Endothelial cell of umbilical vein (primary cell): ENCODE measurements around the gene FOXM1. TPM values are rescaled to one million over a fixed set of nuclear protein-coding genes. Genes with fewer than 3 reads are reported as not detected.

Experiments
- BruUV-seq: library from RNA; stranded (reverse); fragments of 400-500 nt; replicated peaks from 2 replicates; lab custom pipeline; 2021; lab: Mats Ljungman, UMichigan
- CTCF ChIA-PET: fragments of 300-600, 350-600 bp; sonication (Branson Sonifier 250); formaldehyde crosslinking; loops from one replicate; lab custom pipeline; 2021; ENCODE audit warnings: antibody characterized with exemption, inconsistent platforms; lab: Charles Lee
- POLR2A ChIA-PET: fragments of 300-600, 350-600 bp; sonication (Branson Sonifier 250); formaldehyde crosslinking; loops from one replicate; lab custom pipeline; 2021; ENCODE audit warnings: antibody characterized with exemption, inconsistent platforms; lab: Charles Lee
- DNase-seq: peaks from one replicate; pipeline ENCODE4 v3.0.0-alpha.2; 2011; ENCODE audit warnings: low read depth, low spot score
- FAIRE-seq: peaks from 2 replicates; lab custom pipeline; 2011; peaks lifted over from hg19 to GRCh38; lab: Jason Lieb, UNC
- H2AFZ ChIP-seq: 2 replicates; pipeline ENCODE4 v1.6.0; 2012; ENCODE audit warnings: low read depth, low read length, control low read depth, inconsistent platforms
- H3K27ac ChIP-seq: 2 replicates; pipeline ENCODE4 v1.5.1; 2011; ENCODE audit warnings: low read depth, mild to moderate bottlenecking, control low read depth, low read length, moderate library complexity; ENCODE audit not compliant: insufficient read depth
- H3K27me3 ChIP-seq, 2 experiments: 2 replicates each; pipeline versions ENCODE4 v1.6.0 to v1.6.1; 2011; ENCODE audit warnings: low read length in 2 of 2, mixed read lengths in 1 of 2; ENCODE audit not compliant: control insufficient read depth in 2 of 2, insufficient read depth in 2 of 2
- H3K36me3 ChIP-seq, 2 experiments: 2 replicates in 1 of 2; 3 replicates in 1 of 2; pipeline ENCODE4 v1.5.1; 2011; ENCODE audit warnings: low read length in 2 of 2, mild to moderate bottlenecking in 1 of 2, moderate library complexity in 1 of 2; ENCODE audit not compliant: control insufficient read depth in 2 of 2, insufficient read depth in 2 of 2; ENCODE audit errors: extremely low read depth in 1 of 2
- H3K4me1 ChIP-seq: 3 replicates; pipeline ENCODE4 v1.5.1; 2011; ENCODE audit warnings: mild to moderate bottlenecking, low read length; ENCODE audit not compliant: control insufficient read depth, insufficient read depth; ENCODE audit errors: extremely low read depth
- H3K4me2 ChIP-seq: 2 replicates; pipeline ENCODE4 v1.6.1; 2011; ENCODE audit warnings: low read length, control low read depth, mixed read lengths; ENCODE audit not compliant: insufficient read depth
- H3K4me3 ChIP-seq, 3 experiments: fragments of 200-600 bp in 1 of 3; sonication (generic), shearing (Covaris generic) in 1 of 3; replicated peaks in 1 of 3; 2 replicates each; pipeline ENCODE4 v1.5.1; 2011 to 2016; ENCODE audit warnings: control low read depth in 3 of 3, low read length in 3 of 3, mild to moderate bottlenecking in 2 of 3, inconsistent platforms in 1 of 3, low read depth in 1 of 3, moderate library complexity in 1 of 3; ENCODE audit not compliant: insufficient read depth in 1 of 3
- H3K79me2 ChIP-seq: 2 replicates; pipeline ENCODE4 v1.6.0; 2012; ENCODE audit warnings: low read length, inconsistent platforms; ENCODE audit not compliant: control insufficient read depth, insufficient read depth
- H3K9ac ChIP-seq: replicated peaks from 2 replicates; pipeline ENCODE3; 2011; ENCODE audit warnings: low read length, control low read depth; ENCODE audit not compliant: insufficient read depth; ENCODE audit errors: extremely low read depth
- H3K9me1 ChIP-seq: replicated peaks from 3 replicates; pipeline ENCODE4 v1.6.0; 2011; ENCODE audit warnings: mild to moderate bottlenecking, low read length; ENCODE audit not compliant: control insufficient read depth, insufficient read depth; ENCODE audit errors: extremely low read depth
- H3K9me3 ChIP-seq: replicated peaks from 2 replicates; pipeline ENCODE4 v1.5.1; 2012; ENCODE audit warnings: low read length, inconsistent platforms; ENCODE audit not compliant: control insufficient read depth, insufficient read depth
- H4K20me1 ChIP-seq: replicated peaks from 2 replicates; pipeline ENCODE3; 2011; ENCODE audit warnings: mild to moderate bottlenecking, low read length; ENCODE audit not compliant: control insufficient read depth, insufficient read depth; ENCODE audit errors: extremely low read depth
- CTCF ChIP-seq, 2 donors: IDR thresholded peaks; 1 replicate in 1 of 2; 2 replicates in 1 of 2; pipeline ENCODE4 v1.5.1; 2011; ENCODE audit warnings: low read length in 2 of 2, mild to moderate bottlenecking in 2 of 2, moderate library complexity in 2 of 2, control low read depth in 1 of 2, inconsistent platforms in 1 of 2, low read depth in 1 of 2; ENCODE audit not compliant: insufficient read depth in 1 of 2; ENCODE audit errors: extremely low read depth in 1 of 2
- EZH2 ChIP-seq: IDR thresholded peaks from 2 replicates; pipeline ENCODE4 v1.6.1; 2012; ENCODE audit warnings: borderline replicate concordance, low read depth, mild to moderate bottlenecking, moderate library complexity, low read length, inconsistent platforms; ENCODE audit not compliant: severe bottlenecking
- FOS ChIP-seq: IDR thresholded peaks from 2 replicates; pipeline ENCODE4 v1.6.1; 2011; ENCODE audit warnings: mild to moderate bottlenecking, low read length, moderate library complexity, borderline replicate concordance; ENCODE audit not compliant: insufficient read depth
- GATA2 ChIP-seq: IDR thresholded peaks from 2 replicates; pipeline ENCODE4 v1.7.0; 2011; ENCODE audit warnings: low read depth, mild to moderate bottlenecking, moderate library complexity, mixed read lengths, low read length; ENCODE audit not compliant: insufficient read length, insufficient read depth
- JUN ChIP-seq: IDR thresholded peaks from 2 replicates; pipeline ENCODE4 v1.6.1; 2011; ENCODE audit warnings: borderline replicate concordance, low read depth; ENCODE audit not compliant: insufficient read length, insufficient read depth
- MAX ChIP-seq: IDR thresholded peaks from 2 replicates; pipeline ENCODE4 v1.6.1; 2011; ENCODE audit not compliant: insufficient read depth, insufficient read length
- MYC ChIP-seq: IDR thresholded peaks from one replicate; pipeline ENCODE4 v1.6.1; 2011; ENCODE audit warnings: mild to moderate bottlenecking, low read depth, low read length
- POLR2A ChIP-seq: IDR thresholded peaks from 2 replicates; pipeline ENCODE4 v1.6.1; 2012; ENCODE audit warnings: low read depth, mild to moderate bottlenecking, control low read depth, low read length
- POLR2AphosphoS5 ChIP-seq: IDR thresholded peaks from 2 replicates; pipeline ENCODE4 v1.6.1; 2012; ENCODE audit warnings: low read depth, mild to moderate bottlenecking, control low read depth, low read length, moderate library complexity; ENCODE audit not compliant: insufficient read depth
- dilution Hi-C: fragments of 300-500 bp; cut with MboI; formaldehyde crosslinking; loops from one replicate; pipeline ENCODE4 v1.15.0; 2019; ENCODE audit warnings: low sequenced_read_pairs; ENCODE audit not compliant: extremely low pct_ligation_motif_present
- intact Hi-C: fragments of 100-400 bp; cut with micrococcal nuclease; formaldehyde crosslinking; loops from one replicate; pipeline ENCODE4 v1.10.0; 2022
- polyA plus RNA-seq, 4 experiments: library from polyadenylated mRNA; depleted of rRNA in 3 of 4; stranded (reverse) in 3 of 4; unstranded in 1 of 4; fragments of >200 nt; gene quantifications; 2 replicates each; pipeline versions ENCODE4 v1.2.1 to v1.2.3, GENCODE V29; 2011 to 2012; ENCODE audit warnings: missing spikeins in 1 of 4
- total RNA-seq: library from RNA; stranded (reverse); gene quantifications from 2 replicates; pipeline ENCODE4 v1.2.3, GENCODE V29; 2021

FOXM1 gene
- total and polyA plus RNA-seq, 2 donors (not counting 3 experiments of a cell fraction or from before 2014, with no cell fraction given) = 43.5 to 136 TPM

- CTCF ChIA-PET = interaction anchor here (1.8 kb wide), 1 partner anchor 9 kb away, joined by 7 read pairs; no protein-coding TSS in a partner anchor
- H3K9me3 ChIP-seq = no peaks in the 10 kb centered on the region
- POLR2A ChIA-PET = no interaction called here
- H3K9me1 ChIP-seq = no peaks in the 10 kb centered on the region
- H3K27me3 ChIP-seq = no peaks in the 10 kb centered on the region
- no peak for DNase-seq
- H3K9ac ChIP-seq = no peak overlapping the region
- H3K4me2 ChIP-seq = no peak overlapping the region
- TF ChIP-seq MAX = no peak
- TF ChIP-seq POLR2AphosphoS5 = no peak
- no peak for TF ChIP-seq MYC
- no peaks in the 10 kb centered on the region for H4K20me1 ChIP-seq
- no TSS peak for BruUV-seq
- FAIRE-seq = no peak
- H2AFZ ChIP-seq = no peak overlapping the region
- no peak overlapping the region for H3K4me3 ChIP-seq
- no peaks in the 10 kb centered on the region for H3K4me1 ChIP-seq
- no peak overlapping the region for H3K27ac ChIP-seq
- dilution Hi-C loops (no loop called here), intact Hi-C loops (no loop called here)
- H3K79me2 ChIP-seq = no peaks in the 10 kb centered on the region
- peaks cover 8 to 25% of the 10 kb centered on the region in 2 experiments for H3K36me3 ChIP-seq
Measured at GRCh38 chr12:2862876-2863275, 14.1 kb downstream of the FOXM1 start.

- H3K9me1 ChIP-seq = no peaks in the 10 kb centered on the region
- no peaks in the 10 kb centered on the region for H3K27me3 ChIP-seq
- H3K4me3 ChIP-seq = no peak overlapping the region
- DNase-seq (no peak), FAIRE-seq (no peak)
- no peaks in the 10 kb centered on the region for H3K9me3 ChIP-seq
- POLR2A ChIA-PET = no interaction called here
- dilution Hi-C loops (no loop called here), intact Hi-C loops (no loop called here)
- no peak overlapping the region for H3K4me2 ChIP-seq
- H3K9ac ChIP-seq = no peak overlapping the region
- H4K20me1 ChIP-seq = no peaks in the 10 kb centered on the region
- no peak for TF ChIP-seq MYC
- no peak for TF ChIP-seq MAX
- no peak for TF ChIP-seq CTCF (IDR thresholded peaks at IDR 0.05; ENCODE audit: extremely low read depth in 1 of 2, insufficient read depth in 1 of 2, low read depth in 1 of 2, low read length in 2 of 2)
- no peak for TF ChIP-seq GATA2
- no peak for TF ChIP-seq FOS
- TF ChIP-seq EZH2 = no peak
- TF ChIP-seq POLR2AphosphoS5 = no peak
- no peak for TF ChIP-seq POLR2A
- TF ChIP-seq JUN = no peak
- no peaks in the 10 kb centered on the region for H3K79me2 ChIP-seq
- no peak overlapping the region for H2AFZ ChIP-seq
- peaks cover 5 to 15% of the 10 kb centered on the region in 2 experiments for H3K36me3 ChIP-seq
- no TSS peak for BruUV-seq
- no peak overlapping the region for H3K27ac ChIP-seq
- CTCF ChIA-PET = interaction anchor here (1.4 kb wide), 1 partner anchor 14 kb away, joined by 5 read pairs; no protein-coding TSS in a partner anchor
- H3K4me1 ChIP-seq = no peaks in the 10 kb centered on the region
Measured at GRCh38 chr12:2860170-2860569, 16.8 kb downstream of the FOXM1 start.
